ENCODE measurements around the gene CNPY4.

DNA sequence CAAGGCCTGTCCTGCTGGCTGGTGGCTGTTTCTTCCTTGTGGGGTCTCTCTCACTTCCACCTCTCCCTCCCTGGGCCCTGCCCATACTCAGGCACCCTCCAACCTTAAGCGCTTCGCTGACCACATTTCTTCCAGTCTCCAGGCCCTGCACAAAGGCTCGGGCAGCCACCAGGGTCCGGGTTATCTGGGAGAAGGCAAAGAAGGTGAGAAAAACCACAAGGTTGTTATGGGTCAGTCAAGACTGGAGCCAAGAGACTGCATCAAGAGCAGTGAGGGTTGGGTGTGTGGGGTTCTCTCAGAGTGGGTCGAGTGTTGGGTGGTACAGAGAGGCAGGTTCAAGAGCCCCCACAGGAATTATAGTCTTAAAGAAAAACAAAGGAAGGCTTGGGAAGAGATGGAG, 55.1 kb downstream of the CNPY4 start:
- TF ChIP-seq, protein P1, sequence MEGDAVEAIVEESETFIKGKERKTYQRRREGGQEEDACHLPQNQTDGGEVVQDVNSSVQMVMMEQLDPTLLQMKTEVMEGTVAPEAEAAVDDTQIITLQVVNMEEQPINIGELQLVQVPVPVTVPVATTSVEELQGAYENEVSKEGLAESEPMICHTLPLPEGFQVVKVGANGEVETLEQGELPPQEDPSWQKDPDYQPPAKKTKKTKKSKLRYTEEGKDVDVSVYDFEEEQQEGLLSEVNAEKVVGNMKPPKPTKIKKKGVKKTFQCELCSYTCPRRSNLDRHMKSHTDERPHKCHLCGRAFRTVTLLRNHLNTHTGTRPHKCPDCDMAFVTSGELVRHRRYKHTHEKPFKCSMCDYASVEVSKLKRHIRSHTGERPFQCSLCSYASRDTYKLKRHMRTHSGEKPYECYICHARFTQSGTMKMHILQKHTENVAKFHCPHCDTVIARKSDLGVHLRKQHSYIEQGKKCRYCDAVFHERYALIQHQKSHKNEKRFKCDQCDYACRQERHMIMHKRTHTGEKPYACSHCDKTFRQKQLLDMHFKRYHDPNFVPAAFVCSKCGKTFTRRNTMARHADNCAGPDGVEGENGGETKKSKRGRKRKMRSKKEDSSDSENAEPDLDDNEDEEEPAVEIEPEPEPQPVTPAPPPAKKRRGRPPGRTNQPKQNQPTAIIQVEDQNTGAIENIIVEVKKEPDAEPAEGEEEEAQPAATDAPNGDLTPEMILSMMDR (IDR thresholded peaks at IDR 0.05; ENCODE audit: low read depth, low read length), result no peak
- TF ChIP-seq MAX (IDR thresholded peaks at IDR 0.05; ENCODE audit: low read depth, low read length) (no peak), POLR2A (IDR thresholded peaks at IDR 0.05; ENCODE audit: extremely low read depth, insufficient read length) (no peak)

All from NB4 (cell line).